Activated T-helper 1 cell treated with anti-CD3 and anti-CD28 coated beads, Interleukin-2, amount 50 U/mL, for 16 hours (primary cell): ENCODE results near the gene EPRS1.
"Not testable (repeated sequence)": the region's sequence is repeated elsewhere in the genome, so short reads cannot be mapped to it uniquely, and the experiment has no call there.

Experiments used
- DNase-seq, 2 donors: peaks; one replicate each; pipeline ENCODE4 v3.0.0-alpha.2; 2020; ENCODE audit warnings: low read depth in 1 of 2, low spot score in 1 of 2

The EPRS1 gene

GRCh38 chr1:220046052-220046930 lies at the start of gene EPRS1:
Gene EPRS1 (minus strand): TSS chr1:220046505. CDS start chr1:220046388, 117 bp downstream.
- peak; percentile 85 to 91 for DNase-seq

DNA sequence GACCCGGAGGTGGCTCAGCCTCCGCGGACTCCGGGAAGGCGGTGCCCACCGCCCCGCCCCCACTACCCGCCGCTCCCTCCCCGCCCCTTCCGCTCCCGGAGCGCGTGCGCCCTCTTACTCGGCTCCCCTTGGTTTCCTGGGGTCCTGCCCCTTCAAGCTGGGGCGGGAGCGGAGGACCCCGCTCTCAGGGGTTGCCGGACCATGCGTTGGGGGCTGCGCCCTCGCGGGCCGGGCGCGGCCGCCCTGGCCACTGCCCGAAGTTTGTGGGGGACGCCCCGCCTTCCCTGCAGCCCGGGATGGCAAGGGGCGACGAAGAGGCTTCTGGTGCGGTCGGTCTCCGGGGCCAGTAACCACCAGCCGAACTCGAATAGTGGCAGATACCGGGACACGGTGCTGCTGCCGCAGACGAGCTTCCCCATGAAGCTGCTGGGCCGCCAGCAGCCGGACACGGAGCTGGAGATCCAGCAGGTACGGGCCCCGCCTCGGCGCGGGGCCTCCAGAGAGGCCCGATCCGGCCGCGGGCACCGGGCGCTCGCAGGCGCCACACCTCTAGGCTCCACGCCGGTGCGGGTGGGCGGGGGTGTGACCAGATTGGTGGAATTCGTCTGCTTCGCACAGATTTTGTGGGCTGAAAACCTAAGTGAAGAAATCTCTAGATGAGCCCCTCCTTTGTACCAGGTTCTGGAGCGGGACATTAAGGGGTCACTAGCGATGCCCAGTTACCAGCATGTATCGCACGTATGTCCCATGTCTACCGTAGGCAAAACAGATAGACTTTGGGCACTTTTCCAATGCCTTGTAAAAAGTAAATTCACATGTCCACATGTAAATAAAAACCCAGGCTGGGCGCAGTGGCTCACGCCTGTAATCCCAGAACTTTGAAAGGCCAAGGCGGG lies 48.0 kb upstream of the EPRS1 start, which contains the start of gene IARS2:
Gene IARS2 (plus strand): TSS at position 117 of the 896 bp plus-strand sequence. CDS start 85 bp downstream, at position 202.
- DNase-seq = peak; percentile 87 to 90

DNA sequence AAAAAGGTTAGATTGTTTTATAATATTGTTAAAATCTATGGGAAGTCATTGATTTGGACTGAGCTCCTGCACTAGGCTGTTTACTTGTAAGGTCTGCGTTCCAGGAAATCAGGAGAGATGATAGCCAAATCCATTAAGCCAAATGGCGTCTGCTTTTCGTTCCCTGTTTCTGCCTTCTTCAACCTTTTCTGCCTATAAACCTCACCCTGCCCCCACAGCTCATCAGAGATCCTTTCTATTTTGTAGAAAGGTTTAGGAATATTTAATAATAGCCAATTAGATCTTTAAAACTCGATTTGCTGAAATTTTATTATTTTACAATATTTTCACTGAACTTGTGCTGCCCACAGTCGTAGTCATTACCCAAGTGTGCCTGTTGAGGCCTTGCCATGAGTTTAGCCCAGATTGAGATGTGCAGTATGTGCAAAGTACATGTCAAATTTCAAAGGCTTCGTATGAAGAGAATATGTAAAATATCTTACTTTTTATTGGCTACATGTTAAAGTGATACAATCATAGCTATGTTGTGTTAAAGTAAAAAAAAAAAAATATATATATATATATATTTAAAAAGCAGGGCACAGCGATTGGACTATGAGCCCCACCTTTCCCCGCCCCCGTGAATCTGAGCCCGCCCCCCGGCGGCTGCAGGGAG lies 47.2 kb upstream of the EPRS1 start:
- DNase-seq = no peak

GRCh38 chr1:220092694-220093093 lies 46.4 kb upstream of the EPRS1 start:
- DNase-seq = no peak

DNA sequence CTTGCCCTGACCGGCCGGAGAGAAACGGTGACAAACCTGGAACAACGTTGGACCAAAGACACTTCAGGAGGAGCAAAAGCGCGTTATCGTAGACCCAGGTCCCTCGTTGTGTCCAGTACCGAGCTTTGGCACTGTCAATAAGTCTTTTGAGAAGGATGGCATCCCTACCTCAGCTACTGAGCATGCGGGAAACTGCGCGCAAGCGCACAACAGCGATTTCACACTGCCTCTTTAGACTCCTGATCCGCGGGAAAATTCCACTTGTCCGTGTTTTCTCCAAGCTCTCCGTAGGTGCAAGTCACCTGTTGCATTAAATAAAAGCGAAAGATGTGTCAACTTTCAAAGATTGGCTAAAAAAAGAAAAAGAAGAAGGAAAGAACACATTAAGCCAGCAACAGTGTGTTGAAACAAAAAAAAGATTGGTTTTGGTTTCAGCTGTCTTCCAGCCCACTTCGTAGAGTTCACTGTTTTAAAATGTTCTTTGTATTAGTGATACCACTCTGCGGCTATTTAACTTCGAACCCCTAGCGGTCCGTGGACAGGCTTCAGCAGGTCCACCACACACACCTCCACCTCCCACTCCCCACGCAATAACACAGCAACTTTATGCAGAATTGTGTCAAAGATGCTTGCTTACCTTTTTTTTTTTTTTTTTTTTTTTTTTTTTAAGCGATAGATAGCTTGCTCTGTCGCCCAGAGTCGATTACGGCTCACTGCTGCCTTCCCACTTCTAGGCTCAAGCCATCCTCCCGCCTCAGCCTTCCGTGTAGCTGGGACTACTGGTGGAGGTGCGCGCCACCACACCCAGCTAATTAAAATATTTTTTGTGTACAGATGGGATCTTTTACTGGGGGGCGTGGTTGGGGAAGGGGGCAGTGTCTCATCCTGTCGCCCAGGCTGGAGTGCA lies 43.6 kb upstream of the EPRS1 start, which contains the start of gene BPNT1:
Gene BPNT1 (minus strand): TSS at position 139 of the 907 bp plus-strand sequence. CDS start 9,942 bp downstream, outside the sequence.
- peak; percentile 92 to 96 for DNase-seq

GRCh38 chr1:220086261-220086686 lies 40.0 kb upstream of the EPRS1 start:
- DNase-seq = not testable (repeated sequence)

DNA sequence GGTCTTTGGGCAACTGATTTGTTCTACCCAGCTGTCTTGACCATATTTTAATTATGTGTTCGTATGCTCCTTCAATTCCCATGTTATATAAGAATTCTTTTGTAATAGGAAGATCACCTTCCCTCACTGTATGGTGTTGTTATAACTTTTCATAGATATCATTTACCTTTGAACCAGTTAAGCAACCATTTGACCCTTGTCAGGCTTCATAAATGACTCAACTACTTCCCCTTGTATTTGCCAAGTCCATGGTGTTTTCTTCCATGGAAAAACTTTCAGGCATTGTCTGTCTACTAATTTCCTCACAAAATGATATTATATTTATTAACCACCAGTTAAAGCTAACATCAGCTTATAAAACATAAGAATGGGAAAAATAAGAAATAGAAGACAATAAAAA lies 38.2 kb upstream of the EPRS1 start:
- DNase-seq = no peak

- DNase-seq = no peak
Observed at GRCh38 chr1:220077887-220078286, 31.6 kb upstream of the EPRS1 start.

GRCh38 chr1:220076861-220077762 lies 30.8 kb upstream of the EPRS1 start:
- no peak for DNase-seq

DNA sequence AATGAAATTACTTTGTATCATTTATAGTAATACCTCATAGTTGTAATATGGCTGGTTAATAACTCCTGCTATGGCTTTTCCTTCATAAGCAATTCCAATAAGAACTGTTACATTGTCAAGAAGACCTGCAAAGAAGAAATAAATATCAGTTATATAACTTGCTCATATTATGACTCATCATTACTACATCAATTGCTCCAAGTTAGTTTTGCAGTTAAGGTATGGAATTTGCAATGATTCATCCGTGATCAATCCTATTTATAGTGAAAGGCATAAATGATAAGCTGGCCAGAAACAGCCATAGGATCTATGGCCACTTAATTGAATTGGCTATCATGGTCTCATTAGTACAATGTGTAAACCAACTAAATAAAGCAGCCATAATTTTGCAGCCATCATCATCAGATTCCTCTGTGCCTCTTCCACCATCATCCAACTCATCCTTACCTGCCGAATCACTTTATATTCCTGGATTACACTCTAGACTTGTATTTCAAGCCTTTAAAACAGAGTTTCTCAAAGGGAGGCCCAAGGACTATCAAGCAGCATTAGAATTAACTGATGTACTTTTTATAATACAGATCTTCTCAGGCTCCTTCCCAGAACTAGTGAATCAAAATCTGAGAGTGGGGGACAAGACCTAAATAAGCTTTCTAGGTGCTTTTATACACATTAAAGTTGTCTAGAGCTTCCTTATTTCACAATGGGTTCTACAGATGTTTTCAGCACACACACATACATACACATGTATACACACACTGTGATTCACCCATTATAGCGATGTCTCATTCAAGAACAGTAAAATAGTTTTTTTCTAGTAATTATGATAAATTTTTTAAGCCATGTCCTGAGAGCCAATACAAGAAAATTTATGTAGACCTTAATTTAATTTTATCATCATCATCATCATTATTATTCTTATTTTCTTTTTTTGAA lies 21.2 kb upstream of the EPRS1 start:
- no peak for DNase-seq

DNA sequence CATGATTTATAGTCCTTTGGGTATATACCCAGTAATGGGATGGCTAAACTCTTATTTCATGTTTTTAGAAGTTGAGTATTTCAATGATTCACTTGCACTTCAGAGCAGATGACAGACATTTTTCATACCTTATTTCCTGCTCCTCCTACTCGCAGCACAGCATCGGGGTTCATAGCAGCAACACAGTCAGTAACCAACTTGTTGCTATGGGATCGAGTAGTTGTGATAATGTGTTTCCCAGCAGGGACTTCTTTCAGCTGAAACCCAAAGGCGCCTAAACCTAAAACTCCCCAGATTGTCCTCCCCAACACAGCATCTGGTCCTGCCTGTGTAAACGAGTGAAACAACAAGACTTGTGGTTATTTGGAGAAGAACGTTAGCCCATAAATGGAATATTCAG lies 16.3 kb upstream of the EPRS1 start:
- DNase-seq = no peak

DNA sequence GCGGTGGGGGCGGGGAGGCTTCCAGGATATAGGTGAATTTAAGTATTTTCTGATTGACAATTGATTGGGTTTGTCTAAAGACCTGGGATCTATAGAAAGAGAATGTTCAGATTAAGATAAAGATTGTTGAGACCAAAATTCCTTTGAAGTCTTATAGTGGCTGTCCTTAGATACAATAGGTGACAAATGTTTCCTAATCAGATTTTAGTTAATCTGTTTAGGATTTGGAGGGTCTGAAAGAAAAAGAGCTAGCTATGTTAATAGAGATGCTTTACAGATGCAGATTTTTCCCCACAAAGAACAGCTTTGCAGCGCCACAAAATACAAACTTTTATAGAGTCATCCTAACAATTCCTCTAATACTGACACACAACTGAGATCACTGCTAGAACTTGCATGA lies 14.6 kb upstream of the EPRS1 start:
- DNase-seq = no peak

- no peak for DNase-seq
Observed at GRCh38 chr1:220056374-220056773, 10.1 kb upstream of the EPRS1 start.

- DNase-seq = no peak
Observed at GRCh38 chr1:220045356-220046051, 801 bp downstream of the EPRS1 start.

DNA sequence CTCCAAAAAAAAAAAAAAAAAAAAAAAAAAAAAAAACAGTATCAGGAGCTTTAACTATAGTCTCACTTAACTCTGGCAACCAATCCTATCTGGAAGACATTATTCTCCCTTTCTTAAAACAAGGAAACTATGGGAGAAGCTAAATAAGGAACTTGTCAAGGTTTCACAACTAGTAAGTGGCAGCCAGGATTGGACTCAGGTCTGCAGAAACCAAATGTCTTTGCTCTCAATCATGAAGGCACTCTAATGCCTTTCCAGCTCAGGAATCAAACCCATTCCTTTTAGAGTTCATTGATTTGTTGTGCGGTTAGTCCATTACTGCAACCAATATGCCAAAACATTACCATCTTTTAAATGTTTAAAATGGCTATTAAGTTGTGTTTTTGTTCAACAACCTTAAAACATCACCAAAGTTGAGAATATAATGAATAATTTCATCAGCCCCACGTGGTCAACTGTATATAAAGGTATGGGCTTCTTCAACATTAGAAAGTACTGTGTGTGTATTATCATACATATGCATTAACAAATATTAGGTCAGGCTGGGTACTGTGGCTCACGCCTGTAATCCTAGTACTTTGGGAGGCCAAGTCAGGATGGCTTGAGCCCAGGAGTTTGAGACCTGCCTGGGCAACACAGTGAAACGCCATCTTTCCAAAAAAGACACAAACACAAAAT lies 1.5 kb downstream of the EPRS1 start:
- no peak for DNase-seq

GRCh38 chr1:220043646-220044045 lies 2.7 kb downstream of the EPRS1 start:
- DNase-seq = no peak
